ENCODE results near the gene OR10A5.
"Not testable (repeated sequence)": the region's sequence is repeated elsewhere in the genome, so short reads cannot be mapped to it uniquely, and the experiment has no call there.

OR10A5 gene

DNA sequence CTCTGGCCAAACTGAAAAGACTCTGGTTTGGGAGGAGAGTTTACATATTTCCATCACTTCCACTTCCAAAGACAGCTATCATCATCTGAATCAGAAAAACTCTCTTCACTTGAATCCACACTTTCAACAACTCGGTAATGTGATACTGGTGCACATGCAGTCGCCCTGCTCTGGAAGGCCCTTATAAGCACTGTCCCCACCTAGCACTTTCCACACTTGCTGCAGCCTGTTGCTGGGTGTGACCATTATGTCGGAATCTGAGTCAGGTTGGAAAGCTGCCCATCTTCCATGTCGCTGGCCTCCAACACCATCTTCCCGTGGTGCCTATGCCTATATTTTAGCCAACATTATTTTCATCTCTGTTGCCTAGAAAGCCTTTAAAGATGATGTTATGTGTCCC lies 1.1 kb upstream of the OR10A5 start:
- no peak overlapping the region for H3K4me3 ChIP-seq (ENCODE audit: low read depth, low read length)
- TF ChIP-seq, protein P1, sequence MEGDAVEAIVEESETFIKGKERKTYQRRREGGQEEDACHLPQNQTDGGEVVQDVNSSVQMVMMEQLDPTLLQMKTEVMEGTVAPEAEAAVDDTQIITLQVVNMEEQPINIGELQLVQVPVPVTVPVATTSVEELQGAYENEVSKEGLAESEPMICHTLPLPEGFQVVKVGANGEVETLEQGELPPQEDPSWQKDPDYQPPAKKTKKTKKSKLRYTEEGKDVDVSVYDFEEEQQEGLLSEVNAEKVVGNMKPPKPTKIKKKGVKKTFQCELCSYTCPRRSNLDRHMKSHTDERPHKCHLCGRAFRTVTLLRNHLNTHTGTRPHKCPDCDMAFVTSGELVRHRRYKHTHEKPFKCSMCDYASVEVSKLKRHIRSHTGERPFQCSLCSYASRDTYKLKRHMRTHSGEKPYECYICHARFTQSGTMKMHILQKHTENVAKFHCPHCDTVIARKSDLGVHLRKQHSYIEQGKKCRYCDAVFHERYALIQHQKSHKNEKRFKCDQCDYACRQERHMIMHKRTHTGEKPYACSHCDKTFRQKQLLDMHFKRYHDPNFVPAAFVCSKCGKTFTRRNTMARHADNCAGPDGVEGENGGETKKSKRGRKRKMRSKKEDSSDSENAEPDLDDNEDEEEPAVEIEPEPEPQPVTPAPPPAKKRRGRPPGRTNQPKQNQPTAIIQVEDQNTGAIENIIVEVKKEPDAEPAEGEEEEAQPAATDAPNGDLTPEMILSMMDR (IDR thresholded peaks at IDR 0.05; ENCODE audit: insufficient read depth, low read depth, low read length, missing control alignments), result no peak
- no peak for DNase-seq (ENCODE audit: low read depth)

DNA sequence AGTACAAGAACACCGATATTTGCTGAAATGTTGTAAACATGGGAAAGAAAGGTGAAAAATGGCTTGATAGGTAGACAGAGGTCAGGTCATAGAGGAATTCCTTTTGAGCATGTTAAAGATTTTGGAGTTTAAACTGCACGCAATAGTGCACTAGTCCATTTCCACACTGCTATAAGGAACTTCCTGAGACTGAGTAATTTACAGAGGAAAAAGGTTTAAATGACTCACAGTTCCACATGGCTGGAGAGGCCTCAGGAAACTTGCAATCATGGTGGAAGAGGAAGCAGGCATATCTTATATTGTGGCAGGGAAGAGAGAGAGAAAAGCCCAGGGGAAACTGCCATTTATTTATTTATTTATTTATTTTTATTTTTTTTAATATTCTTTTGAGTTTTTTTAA lies 5.0 kb downstream of the OR10A5 start:
- TF ChIP-seq, protein P1 (IDR thresholded peaks at IDR 0.05; ENCODE audit: insufficient read depth, low read depth, low read length, missing control alignments), result no peak
- no peak overlapping the region for H3K4me3 ChIP-seq (ENCODE audit: low read depth, low read length)
- DNase-seq (ENCODE audit: low read depth), result no peak

DNA sequence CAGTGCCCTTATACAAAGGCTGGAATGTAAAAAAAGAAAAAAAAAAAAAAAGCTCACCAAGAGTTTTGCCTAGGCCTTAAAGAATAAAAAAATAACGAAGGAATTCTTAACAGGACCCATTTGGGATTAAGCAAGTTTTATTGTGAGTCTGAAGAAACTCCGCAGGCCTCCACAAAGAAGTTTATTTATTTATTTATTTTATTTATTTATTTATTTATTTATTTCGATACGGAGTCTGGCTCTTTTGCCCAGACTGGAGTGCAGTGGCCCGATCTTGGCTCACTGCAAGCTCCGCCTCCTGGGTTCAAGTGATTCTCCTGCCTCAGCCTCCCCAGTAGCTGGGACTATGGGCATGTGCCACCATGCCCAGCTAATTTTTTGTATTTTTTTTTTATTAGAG lies 9.3 kb downstream of the OR10A5 start:
- not testable (repeated sequence) for DNase-seq (ENCODE audit: low read depth); H3K4me3 ChIP-seq (ENCODE audit: low read depth, low read length)

DNA sequence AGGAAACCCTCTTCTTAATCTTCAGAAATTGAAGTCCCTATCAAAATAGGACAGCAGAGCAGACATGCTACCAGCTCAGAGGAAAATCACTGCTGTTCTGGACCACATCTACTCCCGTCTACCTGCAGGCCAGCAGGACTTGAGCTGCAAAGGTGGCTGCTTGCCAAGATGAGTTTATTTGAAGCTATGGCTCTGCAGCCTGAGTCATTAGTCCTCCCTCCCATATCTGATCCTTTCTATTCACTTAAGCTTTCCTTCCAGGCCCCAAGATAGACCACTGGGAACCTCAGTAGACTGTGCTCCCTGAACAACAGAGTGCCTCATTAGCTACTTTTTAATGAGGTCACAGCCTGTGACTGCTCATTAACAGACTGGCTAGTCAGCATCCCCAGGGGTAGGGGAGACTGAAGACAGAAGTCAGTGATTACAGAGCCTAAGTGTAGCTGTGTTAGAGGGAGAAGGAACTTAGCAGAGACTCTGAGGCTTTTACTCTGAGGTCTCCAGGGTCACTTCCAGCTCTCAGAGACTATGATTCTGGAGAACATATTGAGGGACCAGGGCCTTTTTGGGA lies 10.6 kb downstream of the OR10A5 start:
- TF ChIP-seq, protein P1 (IDR thresholded peaks at IDR 0.05; ENCODE audit: insufficient read depth, low read depth, low read length, missing control alignments), result no peak
- DNase-seq (ENCODE audit: low read depth), result no peak
- H3K4me3 ChIP-seq (ENCODE audit: low read depth, low read length), result no peak overlapping the region

DNA sequence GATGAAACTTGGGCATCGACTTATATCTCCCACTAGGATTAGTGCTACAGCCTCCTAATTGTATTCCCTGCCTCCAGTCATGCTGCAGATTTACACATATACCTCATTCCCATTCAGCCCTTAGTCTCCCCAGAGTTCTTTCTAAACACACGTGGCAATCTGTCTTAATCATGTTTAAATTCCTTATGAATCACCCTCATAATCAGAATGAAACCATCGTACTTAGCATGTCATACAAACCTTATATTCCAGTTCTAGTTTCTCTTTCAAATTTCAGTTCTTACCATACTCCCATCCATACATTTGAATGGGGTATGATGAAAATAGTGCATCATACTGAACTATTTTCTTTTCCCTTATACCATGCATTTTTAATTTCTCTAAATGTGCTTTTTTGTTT lies 11.4 kb downstream of the OR10A5 start:
- TF ChIP-seq, protein P1 (IDR thresholded peaks at IDR 0.05; ENCODE audit: insufficient read depth, low read depth, low read length, missing control alignments), result no peak
- no peak overlapping the region for H3K4me3 ChIP-seq (ENCODE audit: low read depth, low read length)
- DNase-seq (ENCODE audit: low read depth), result peak; percentile 28

DNA sequence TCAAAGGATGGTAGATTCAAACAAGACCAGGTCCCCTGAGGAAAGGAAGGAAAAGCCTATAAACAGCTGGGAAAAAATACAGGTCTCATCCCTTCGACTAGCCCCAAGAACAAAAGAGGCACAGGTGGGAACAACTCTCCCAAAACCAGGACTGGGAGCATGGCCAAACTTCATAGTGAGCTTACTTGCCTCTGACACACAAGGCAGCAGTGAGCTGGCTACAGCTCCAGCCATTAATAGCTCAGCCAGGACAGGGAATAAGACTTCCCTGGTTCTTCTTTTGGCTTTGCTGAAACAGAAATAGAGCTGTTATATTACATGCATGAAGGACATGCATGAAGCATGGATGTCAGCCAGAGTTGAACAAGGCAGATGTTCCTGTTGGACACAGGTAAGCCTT lies 17.5 kb downstream of the OR10A5 start, which contains the start of gene OR10A2:
TSS of gene OR10A2 (plus strand) at position 97 of the 400 bp plus-strand sequence. CDS start 6,698 bp downstream, outside the sequence.
- TF ChIP-seq, protein P1 (IDR thresholded peaks at IDR 0.05; ENCODE audit: insufficient read depth, low read depth, low read length, missing control alignments), result no peak
- no peak within 1 kb of the TSS for H3K4me3 ChIP-seq (ENCODE audit: low read depth, low read length)
- DNase-seq (ENCODE audit: low read depth), result no peak

DNA sequence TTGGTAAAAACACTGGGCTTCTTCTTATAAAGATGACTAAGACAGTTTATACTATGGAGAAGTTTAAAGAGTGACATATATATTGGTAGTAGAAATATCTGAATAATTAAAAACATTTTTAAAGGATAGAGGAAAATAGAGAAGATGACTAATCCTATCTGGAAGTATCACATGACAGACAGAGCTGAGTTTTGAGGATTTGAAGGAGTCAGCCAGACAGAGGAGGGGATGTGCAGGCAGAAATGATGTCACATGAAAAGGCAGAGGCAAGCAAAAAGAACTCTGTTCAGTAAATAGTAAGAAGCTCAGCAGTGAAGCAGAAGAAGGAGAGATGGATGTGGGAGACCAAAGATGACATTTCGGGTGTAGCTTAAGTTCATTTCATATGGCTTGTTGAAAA lies 19.0 kb downstream of the OR10A5 start:
- TF ChIP-seq, protein P1 (IDR thresholded peaks at IDR 0.05; ENCODE audit: insufficient read depth, low read depth, low read length, missing control alignments), result no peak
- H3K4me3 ChIP-seq (ENCODE audit: low read depth, low read length), result no peak overlapping the region
- no peak for DNase-seq (ENCODE audit: low read depth)
